GM12865 (cell line): Measurements from ENCODE around the gene ARHGEF39.

Experiments
- DNase-seq: peaks from one replicate; pipeline ENCODE4 v3.0.0; 2010; ENCODE audit warnings: low read depth
- H3K4me3 ChIP-seq: 2 replicates; pipeline ENCODE4 v1.5.1; 2011; ENCODE audit warnings: mild to moderate bottlenecking, low read depth, low read length, control low read depth
- TF ChIP-seq, protein P1 (sequence below): IDR thresholded peaks from 2 replicates; pipeline ENCODE4 v1.5.1; 2011; ENCODE audit warnings: low read length, control low read depth, low read depth, inconsistent platforms; ENCODE audit not compliant: insufficient read depth; ENCODE audit errors: missing control alignments

Gene ARHGEF39

DNA sequence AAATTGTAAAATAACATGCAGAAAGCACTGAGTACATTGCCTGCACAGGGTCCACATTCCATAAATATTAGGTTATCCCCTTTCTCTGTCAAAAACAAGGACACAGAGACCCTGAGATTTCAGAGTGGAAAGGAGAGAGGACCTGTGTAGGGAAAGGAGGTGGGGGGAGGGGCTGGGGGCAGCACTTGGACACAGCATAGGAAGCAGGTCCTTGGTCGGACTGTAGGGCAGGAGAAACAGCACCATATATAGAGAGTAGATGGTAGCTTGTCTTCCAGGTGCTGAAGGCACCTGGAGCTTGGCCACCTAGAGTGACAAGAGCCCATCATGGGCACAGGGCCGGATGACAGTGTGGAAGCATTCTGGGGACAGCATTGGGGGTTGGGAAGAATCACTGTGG, 22.3 kb upstream of the ARHGEF39 start:
- DNase-seq, result no peak
- TF ChIP-seq, protein P1, sequence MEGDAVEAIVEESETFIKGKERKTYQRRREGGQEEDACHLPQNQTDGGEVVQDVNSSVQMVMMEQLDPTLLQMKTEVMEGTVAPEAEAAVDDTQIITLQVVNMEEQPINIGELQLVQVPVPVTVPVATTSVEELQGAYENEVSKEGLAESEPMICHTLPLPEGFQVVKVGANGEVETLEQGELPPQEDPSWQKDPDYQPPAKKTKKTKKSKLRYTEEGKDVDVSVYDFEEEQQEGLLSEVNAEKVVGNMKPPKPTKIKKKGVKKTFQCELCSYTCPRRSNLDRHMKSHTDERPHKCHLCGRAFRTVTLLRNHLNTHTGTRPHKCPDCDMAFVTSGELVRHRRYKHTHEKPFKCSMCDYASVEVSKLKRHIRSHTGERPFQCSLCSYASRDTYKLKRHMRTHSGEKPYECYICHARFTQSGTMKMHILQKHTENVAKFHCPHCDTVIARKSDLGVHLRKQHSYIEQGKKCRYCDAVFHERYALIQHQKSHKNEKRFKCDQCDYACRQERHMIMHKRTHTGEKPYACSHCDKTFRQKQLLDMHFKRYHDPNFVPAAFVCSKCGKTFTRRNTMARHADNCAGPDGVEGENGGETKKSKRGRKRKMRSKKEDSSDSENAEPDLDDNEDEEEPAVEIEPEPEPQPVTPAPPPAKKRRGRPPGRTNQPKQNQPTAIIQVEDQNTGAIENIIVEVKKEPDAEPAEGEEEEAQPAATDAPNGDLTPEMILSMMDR, result no peak
- H3K4me3 ChIP-seq, result no peak overlapping the region

- TF ChIP-seq, protein P1, result no peak
- H3K4me3 ChIP-seq, result no peak overlapping the region
- no peak for DNase-seq
Observed at GRCh38 chr9:35686222-35687203, 21.5 kb upstream of the ARHGEF39 start.

GRCh38 chr9:35685506-35685905, 20.5 kb upstream of the ARHGEF39 start:
- no peak overlapping the region for H3K4me3 ChIP-seq
- TF ChIP-seq, protein P1, result no peak
- DNase-seq, result no peak

- TF ChIP-seq, protein P1, result no peak
- no peak for DNase-seq
- no peak overlapping the region for H3K4me3 ChIP-seq
Observed at GRCh38 chr9:35684921-35685320, 19.9 kb upstream of the ARHGEF39 start.

GRCh38 chr9:35683323-35683722, 18.3 kb upstream of the ARHGEF39 start:
- no peak for DNase-seq
- no peak overlapping the region for H3K4me3 ChIP-seq
- TF ChIP-seq, protein P1, result no peak

GRCh38 chr9:35682520-35683315, 17.7 kb upstream of the ARHGEF39 start:
- TF ChIP-seq, protein P1, result no peak
- H3K4me3 ChIP-seq, result no peak overlapping the region
- no peak for DNase-seq
